ENCODE results near the gene ATP2A3. TPM values are rescaled to one million over a fixed set of nuclear protein-coding genes. Genes with fewer than 3 reads are reported as not detected.
A peak's percentile ranks its signal among the peaks of the same experiment; 100 is the strongest.

ATP2A3 gene
- total RNA-seq, 1 donor from 2014 or later: 1.6 TPM

- no peak overlapping the region for H3K4me3 Mint-ChIP-seq
- H3K9me3 Mint-ChIP-seq: no peaks in the 10 kb centered on the region
- no peak for DNase-seq (ENCODE audit: low read depth, low spot score)
- no peaks in the 10 kb centered on the region for H3K27me3 Mint-ChIP-seq (ENCODE audit: low read depth)
- no peak overlapping the region for H3K27ac Mint-ChIP-seq (ENCODE audit: unreplicated experiment)
- peaks cover 3% of the 10 kb centered on the region for H3K4me1 Mint-ChIP-seq
- TF ChIP-seq CTCF (conservative IDR thresholded peaks at IDR 0.05): no peak
- no peaks in the 10 kb centered on the region for H3K36me3 Mint-ChIP-seq (ENCODE audit: low read depth)
Measured at GRCh38 chr17:3983606-3984484, 19.6 kb upstream of the ATP2A3 start.

GRCh38 chr17:3982541-3983017 lies 18.3 kb upstream of the ATP2A3 start:
- H3K27me3 Mint-ChIP-seq (ENCODE audit: low read depth): no peaks in the 10 kb centered on the region
- H3K27ac Mint-ChIP-seq (ENCODE audit: unreplicated experiment): no peak overlapping the region
- H3K4me3 Mint-ChIP-seq: no peak overlapping the region
- no peaks in the 10 kb centered on the region for H3K36me3 Mint-ChIP-seq (ENCODE audit: low read depth)
- TF ChIP-seq CTCF (conservative IDR thresholded peaks at IDR 0.05): no peak
- peaks cover 3% of the 10 kb centered on the region for H3K4me1 Mint-ChIP-seq
- no peak for DNase-seq (ENCODE audit: low read depth, low spot score)
- H3K9me3 Mint-ChIP-seq: no peaks in the 10 kb centered on the region

- no peak overlapping the region for H3K4me3 Mint-ChIP-seq
- no peak for DNase-seq (ENCODE audit: low read depth, low spot score)
- no peak overlapping the region for H3K27ac Mint-ChIP-seq (ENCODE audit: unreplicated experiment)
- peaks cover 3% of the 10 kb centered on the region for H3K4me1 Mint-ChIP-seq
- no peaks in the 10 kb centered on the region for H3K9me3 Mint-ChIP-seq
- H3K36me3 Mint-ChIP-seq (ENCODE audit: low read depth): no peaks in the 10 kb centered on the region
- no peak for TF ChIP-seq CTCF (conservative IDR thresholded peaks at IDR 0.05)
- no peaks in the 10 kb centered on the region for H3K27me3 Mint-ChIP-seq (ENCODE audit: low read depth)
Measured at GRCh38 chr17:3982113-3982512, 17.9 kb upstream of the ATP2A3 start.

DNA sequence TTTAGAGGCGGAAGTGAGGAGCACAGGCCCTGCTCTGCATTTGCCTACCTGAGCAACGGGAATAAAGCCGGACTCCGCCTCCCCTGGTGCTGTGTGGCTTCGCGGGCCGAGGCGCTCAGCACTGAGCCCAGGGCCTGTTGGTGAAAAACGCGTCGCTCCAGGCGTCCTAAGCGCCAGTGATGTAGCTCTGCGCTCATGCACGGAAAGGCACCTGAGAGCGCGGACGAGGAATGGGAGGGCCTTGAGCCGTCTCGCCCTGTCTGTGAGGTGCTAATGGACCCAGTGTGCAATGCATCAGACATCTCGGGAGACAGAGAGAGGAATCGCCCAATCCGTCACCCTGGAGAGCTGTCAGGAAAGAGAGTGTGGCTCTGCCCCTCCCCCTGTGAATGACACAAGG lies 17.2 kb upstream of the ATP2A3 start:
- H3K27ac Mint-ChIP-seq (ENCODE audit: unreplicated experiment): peak overlapping the region; percentile 87
- no peaks in the 10 kb centered on the region for H3K36me3 Mint-ChIP-seq (ENCODE audit: low read depth)
- no peak for TF ChIP-seq CTCF (conservative IDR thresholded peaks at IDR 0.05)
- no peak for DNase-seq (ENCODE audit: low read depth, low spot score)
- no peaks in the 10 kb centered on the region for H3K9me3 Mint-ChIP-seq
- H3K27me3 Mint-ChIP-seq (ENCODE audit: low read depth): no peaks in the 10 kb centered on the region
- H3K4me3 Mint-ChIP-seq: no peak overlapping the region
- peaks cover 3% of the 10 kb centered on the region for H3K4me1 Mint-ChIP-seq

GRCh38 chr17:3980381-3981014 lies 16.3 kb upstream of the ATP2A3 start:
- no peaks in the 10 kb centered on the region for H3K27me3 Mint-ChIP-seq (ENCODE audit: low read depth)
- no peak overlapping the region for H3K4me3 Mint-ChIP-seq
- TF ChIP-seq CTCF (conservative IDR thresholded peaks at IDR 0.05): no peak
- DNase-seq (ENCODE audit: low read depth, low spot score): no peak
- H3K4me1 Mint-ChIP-seq: peaks cover 3% of the 10 kb centered on the region
- H3K27ac Mint-ChIP-seq (ENCODE audit: unreplicated experiment): peak overlapping the region; percentile 12
- H3K9me3 Mint-ChIP-seq: no peaks in the 10 kb centered on the region
- H3K36me3 Mint-ChIP-seq (ENCODE audit: low read depth): no peaks in the 10 kb centered on the region

Measured in neural crest cell (in vitro differentiated cells).